Tibial nerve (tissue), 4 donors: ENCODE data around the gene RTL10.

ENCODE experiments used
- EP300 ChIP-seq, 2 donors: sonication (generic); formaldehyde crosslinking; IDR thresholded peaks; one replicate each; pipeline ENCODE4 v1.6.1; 2017; ENCODE audit warnings: antibody characterized with exemption in 2 of 2, mild to moderate bottlenecking in 1 of 2
- TF ChIP-seq, protein P1 (sequence below), 5 experiments: fragments of 200-600 bp in 3 of 5; fragments of 450-650 bp in 2 of 5; sonication (generic) in 3 of 5; IDR thresholded peaks; one replicate each; pipeline ENCODE4 v1.5.1; 2016 to 2019; ENCODE audit warnings: antibody characterized with exemption in 5 of 5, mild to moderate bottlenecking in 3 of 5, moderate library complexity in 2 of 5

DNA sequence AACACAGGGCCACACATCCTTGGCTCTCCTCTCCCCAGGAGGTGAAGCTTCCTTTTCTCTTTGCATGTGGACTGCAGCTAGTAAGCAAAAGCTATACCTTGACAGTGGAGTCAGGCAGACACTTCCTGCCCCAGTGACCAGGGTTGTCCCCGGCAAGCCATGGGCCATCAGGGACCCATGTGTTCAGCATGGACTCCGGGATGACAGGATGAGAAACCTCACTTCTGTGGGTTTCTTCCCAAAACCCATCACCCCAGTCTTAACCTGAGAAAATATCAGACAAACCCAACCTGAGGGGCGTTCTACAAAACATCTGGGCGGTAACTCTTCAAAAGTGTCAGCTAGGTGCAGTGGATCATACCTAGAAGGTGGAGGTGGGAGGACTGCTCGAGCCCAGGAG, 40.2 kb downstream of the RTL10 start:
- TF ChIP-seq, protein P1, sequence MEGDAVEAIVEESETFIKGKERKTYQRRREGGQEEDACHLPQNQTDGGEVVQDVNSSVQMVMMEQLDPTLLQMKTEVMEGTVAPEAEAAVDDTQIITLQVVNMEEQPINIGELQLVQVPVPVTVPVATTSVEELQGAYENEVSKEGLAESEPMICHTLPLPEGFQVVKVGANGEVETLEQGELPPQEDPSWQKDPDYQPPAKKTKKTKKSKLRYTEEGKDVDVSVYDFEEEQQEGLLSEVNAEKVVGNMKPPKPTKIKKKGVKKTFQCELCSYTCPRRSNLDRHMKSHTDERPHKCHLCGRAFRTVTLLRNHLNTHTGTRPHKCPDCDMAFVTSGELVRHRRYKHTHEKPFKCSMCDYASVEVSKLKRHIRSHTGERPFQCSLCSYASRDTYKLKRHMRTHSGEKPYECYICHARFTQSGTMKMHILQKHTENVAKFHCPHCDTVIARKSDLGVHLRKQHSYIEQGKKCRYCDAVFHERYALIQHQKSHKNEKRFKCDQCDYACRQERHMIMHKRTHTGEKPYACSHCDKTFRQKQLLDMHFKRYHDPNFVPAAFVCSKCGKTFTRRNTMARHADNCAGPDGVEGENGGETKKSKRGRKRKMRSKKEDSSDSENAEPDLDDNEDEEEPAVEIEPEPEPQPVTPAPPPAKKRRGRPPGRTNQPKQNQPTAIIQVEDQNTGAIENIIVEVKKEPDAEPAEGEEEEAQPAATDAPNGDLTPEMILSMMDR (IDR thresholded peaks at IDR 0.05) = no peak
- TF ChIP-seq EP300 (IDR thresholded peaks at IDR 0.05) = no peak
